Measurements from ENCODE around the gene EXOC8. TPM values are rescaled to one million over a fixed set of nuclear protein-coding genes. Genes with fewer than 3 reads are reported as not detected.
"Not testable (repeated sequence)": the region's sequence is repeated elsewhere in the genome, so short reads cannot be mapped to it uniquely, and the experiment has no call there.

The EXOC8 gene
- total and polyA plus RNA-seq, 9 donors: 5.2 to 15.5 (median 13.5) TPM

- Histone ChIP-seq H3K9me3 (no peaks in the 10 kb centered on the region), H3K27me3 (no peaks in the 10 kb centered on the region), H3K4me1 (ENCODE audit: insufficient read depth) (no peaks in the 10 kb centered on the region), H3K27ac (no peak overlapping the region), H3K4me3 (no peak overlapping the region), H3K36me3 (no peaks in the 10 kb centered on the region)
- DNase-seq: no peak
- TF ChIP-seq CTCF (IDR thresholded peaks at IDR 0.05) (no peak), POLR2A (IDR thresholded peaks at IDR 0.05) (no peak), EP300 (IDR thresholded peaks at IDR 0.05) (no peak)
- intact Hi-C loops (cut with DNase I): loop anchor here in 1 of 4 donors (10.0 kb wide), 1 partner anchor 253 kb away; no protein-coding TSS in a partner anchor
- 58 to 61% (median 60%) methylated on average over 2 of the region's 2 CpGs for WGBS, 3 donors
Measured at GRCh38 chr1:231351816-231352215, 14.2 kb upstream of the EXOC8 start.

DNA sequence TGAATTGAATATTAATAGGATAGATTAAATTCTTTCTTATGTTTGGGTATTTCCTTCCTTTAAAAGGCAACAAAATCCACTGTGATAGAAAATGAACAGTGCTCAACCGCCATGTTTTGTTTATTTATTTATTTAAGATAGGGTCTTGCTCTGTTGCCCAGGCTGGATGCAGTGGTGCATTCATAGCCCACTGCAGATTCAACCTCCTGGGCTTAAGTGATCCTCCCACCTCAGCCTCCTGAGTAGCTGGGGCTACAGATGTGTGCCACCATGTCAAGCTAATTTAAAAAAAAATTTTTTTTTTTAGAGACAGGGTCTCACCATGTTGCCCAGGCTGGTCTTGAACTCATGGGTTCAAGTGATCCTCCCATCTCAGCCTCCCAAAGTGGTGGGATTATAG, 11.2 kb upstream of the EXOC8 start:
- DNase-seq; H3K4me1 ChIP-seq (ENCODE audit: insufficient read depth); H3K36me3 ChIP-seq; H3K27me3 ChIP-seq; intact Hi-C loops (cut with DNase I); H3K4me3 ChIP-seq; H3K27ac ChIP-seq; H3K9me3 ChIP-seq: not testable (repeated sequence)
- 93 to 97% (median 95%) methylated on average over 1 of the region's 1 CpG for WGBS, 3 donors

DNA sequence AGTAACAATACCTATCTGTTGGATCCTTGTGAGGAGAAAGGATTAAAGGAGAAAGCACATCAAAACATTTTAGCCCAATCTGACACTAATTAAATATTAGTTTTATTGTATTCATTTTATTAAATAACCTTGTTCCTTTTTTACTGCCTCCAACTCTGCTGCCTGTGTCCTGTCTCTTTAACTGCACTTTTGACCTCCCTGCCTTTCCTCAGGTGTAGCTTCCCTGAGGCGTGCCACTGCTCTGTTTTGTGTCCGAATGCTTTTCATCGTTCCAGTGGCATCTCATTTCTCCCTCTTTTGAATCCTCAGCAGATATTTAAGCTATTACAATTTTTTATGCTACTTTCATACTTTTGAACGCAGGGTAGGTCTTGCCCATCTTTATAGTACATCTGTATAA, 10.8 kb upstream of the EXOC8 start:
- Histone ChIP-seq H3K27ac (no peak overlapping the region), H3K36me3 (no peaks in the 10 kb centered on the region), H3K4me1 (ENCODE audit: insufficient read depth) (no peaks in the 10 kb centered on the region), H3K9me3 (no peaks in the 10 kb centered on the region), H3K27me3 (no peaks in the 10 kb centered on the region), H3K4me3 (no peak overlapping the region)
- 95 to 96% (median 95%) methylated on average over 4 of the region's 4 CpGs for WGBS, 3 donors
- DNase-seq: no peak
- TF ChIP-seq CTCF (IDR thresholded peaks at IDR 0.05) (no peak), EP300 (IDR thresholded peaks at IDR 0.05) (no peak), POLR2A (IDR thresholded peaks at IDR 0.05) (no peak)
- intact Hi-C loops (cut with DNase I): no loop called here

- Histone ChIP-seq H3K27me3 (no peaks in the 10 kb centered on the region), H3K9me3 (no peaks in the 10 kb centered on the region), H3K4me3 (no peak overlapping the region), H3K4me1 (ENCODE audit: insufficient read depth) (no peaks in the 10 kb centered on the region), H3K27ac (no peak overlapping the region), H3K36me3 (no peaks in the 10 kb centered on the region)
- DNase-seq: no peak
- no peak for TF ChIP-seq CTCF (IDR thresholded peaks at IDR 0.05)
- TF ChIP-seq POLR2A (IDR thresholded peaks at IDR 0.05): no peak
- 93 to 94% (median 93%) methylated on average over 4 of the region's 4 CpGs for WGBS, 3 donors
- intact Hi-C loops (cut with DNase I): no loop called here
Measured at GRCh38 chr1:231347961-231348360, 10.3 kb upstream of the EXOC8 start.

- H3K36me3 ChIP-seq: no peaks in the 10 kb centered on the region
- no peaks in the 10 kb centered on the region for H3K9me3 ChIP-seq
- no peak overlapping the region for H3K4me3 ChIP-seq
- no peak for TF ChIP-seq CTCF (IDR thresholded peaks at IDR 0.05)
- no peak for TF ChIP-seq POLR2A (IDR thresholded peaks at IDR 0.05)
- no peak for TF ChIP-seq EP300 (IDR thresholded peaks at IDR 0.05)
- H3K27ac ChIP-seq: no peak overlapping the region
- H3K27me3 ChIP-seq: no peaks in the 10 kb centered on the region
- 91 to 96% (median 95%) methylated on average over 6 of the region's 6 CpGs for WGBS, 3 donors
- peaks cover 14% of the 10 kb centered on the region for H3K4me1 ChIP-seq (ENCODE audit: insufficient read depth)
- DNase-seq: no peak
- intact Hi-C loops (cut with DNase I): no loop called here
Measured at GRCh38 chr1:231340328-231341013, 2.8 kb upstream of the EXOC8 start.
